ENCODE results near the gene TAOK2.

Gene TAOK2

GRCh38 chr16:29987371-29988085 lies 13.9 kb downstream of the TAOK2 start:
- no peak for FAIRE-seq

GRCh38 chr16:29988346-29989075 lies 14.8 kb downstream of the TAOK2 start:
- FAIRE-seq, result no peak
- DNase-seq (ENCODE audit: low spot score), result no peak

More at GRCh38 chr16:29987371-29988085, 13.9 kb downstream of the TAOK2 start:
- no peak for DNase-seq (ENCODE audit: low spot score)

- DNase-seq (ENCODE audit: low spot score), result no peak
- no peak for FAIRE-seq
These were observed 15.6 kb downstream of the TAOK2 start for GRCh38 chr16:29989111-29989858.

GRCh38 chr16:29990034-29990433 lies 16.4 kb downstream of the TAOK2 start:
- no peak for FAIRE-seq
- DNase-seq (ENCODE audit: low spot score), result no peak

- FAIRE-seq, result no peak
- DNase-seq (ENCODE audit: low spot score), result no peak
These were observed 17.4 kb downstream of the TAOK2 start for GRCh38 chr16:29990883-29991570.

- FAIRE-seq (no peak), DNase-seq (ENCODE audit: low spot score) (no peak)
These were observed 17.9 kb downstream of the TAOK2 start for GRCh38 chr16:29991571-29991904.

- DNase-seq (ENCODE audit: low spot score) (no peak), FAIRE-seq (no peak)
These were observed 18.8 kb downstream of the TAOK2 start for GRCh38 chr16:29992344-29992967.

- FAIRE-seq (no peak), DNase-seq (ENCODE audit: low spot score) (no peak)
These were observed 19.7 kb downstream of the TAOK2 start for GRCh38 chr16:29993191-29993902.

- FAIRE-seq (no peak), DNase-seq (ENCODE audit: low spot score) (no peak)
These were observed 20.4 kb downstream of the TAOK2 start for GRCh38 chr16:29993903-29994599.

GRCh38 chr16:29994600-29995323 lies 21.1 kb downstream of the TAOK2 start:
- FAIRE-seq, result no peak
- peak; percentile 64 for DNase-seq (ENCODE audit: low spot score)

- DNase-seq (ENCODE audit: low spot score) (peak; percentile 85), FAIRE-seq (no peak)
These were observed 21.7 kb downstream of the TAOK2 start, which contains the start of gene HIRIP3 for GRCh38 chr16:29995324-29995910. Gene HIRIP3, minus strand, starts transcription at chr16:29995617. Its CDS starts 12 bp downstream, at chr16:29995605.

- peak; percentile 98 for DNase-seq (ENCODE audit: low spot score)
- FAIRE-seq, result peak; percentile 71
These were observed 22.5 kb downstream of the TAOK2 start, which contains the start of gene INO80E for GRCh38 chr16:29995911-29996765. Gene INO80E, plus strand, starts transcription at chr16:29996241. Its CDS starts 70 bp downstream, at chr16:29996311.

GRCh38 chr16:29996766-29997250 lies 23.1 kb downstream of the TAOK2 start:
- FAIRE-seq (no peak), DNase-seq (ENCODE audit: low spot score) (no peak)

- no peak for DNase-seq (ENCODE audit: low spot score)
These were observed 25.9 kb downstream of the TAOK2 start for GRCh38 chr16:29999605-30000004.

GRCh38 chr16:30000735-30001631 lies 27.3 kb downstream of the TAOK2 start:
- FAIRE-seq (no peak), DNase-seq (ENCODE audit: low spot score) (no peak)

More at GRCh38 chr16:29999605-30000004, 25.9 kb downstream of the TAOK2 start:
- no peak for FAIRE-seq

- FAIRE-seq, result no peak
- DNase-seq (ENCODE audit: low spot score), result no peak
These were observed 29.1 kb downstream of the TAOK2 start for GRCh38 chr16:30002614-30003346.
